Measurements from ENCODE around the gene CDADC1. TPM values are rescaled to one million over a fixed set of nuclear protein-coding genes. Genes with fewer than 3 reads are reported as not detected.

The CDADC1 gene
- total and polyA plus RNA-seq, 2 donors (not counting 1 experiment from before 2014, with no cell fraction given): 6.1 to 6.6 TPM

- no peak overlapping the region for H3K27ac ChIP-seq (ENCODE audit: insufficient read depth, low read length)
- H3K4me2 ChIP-seq (ENCODE audit: extremely low read depth, insufficient read depth, low read length): no peak overlapping the region
- H3K9me3 ChIP-seq (ENCODE audit: control insufficient read depth, insufficient read depth, low read depth, low read length): no peaks in the 10 kb centered on the region
Measured at GRCh38 chr13:49319551-49319950, 71.8 kb downstream of the CDADC1 start.

DNA sequence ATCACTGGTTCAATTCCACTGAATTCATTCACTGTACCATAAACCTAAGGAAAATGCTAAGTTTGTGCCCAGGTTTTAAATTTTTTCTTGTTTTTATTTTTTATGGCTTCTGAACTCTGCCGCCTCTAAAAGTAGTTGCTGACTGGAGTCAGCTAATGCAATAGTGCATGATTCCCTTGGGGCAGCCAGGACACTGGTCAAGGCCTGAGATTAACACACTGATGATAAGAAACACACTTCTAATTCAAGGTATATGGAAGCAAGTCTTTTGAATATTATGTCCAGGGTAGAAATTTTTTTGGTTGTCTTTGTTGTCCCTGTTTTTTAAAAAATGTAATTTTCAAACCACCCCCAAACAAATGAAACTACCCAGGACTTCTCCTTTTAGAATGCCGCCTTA lies 72.2 kb downstream of the CDADC1 start:
- Histone ChIP-seq H3K27ac (ENCODE audit: insufficient read depth, low read length) (no peak overlapping the region), H3K27me3 (ENCODE audit: control insufficient read depth, insufficient read depth, low read length) (no peaks in the 10 kb centered on the region), H3K36me3 (ENCODE audit: control insufficient read depth, insufficient read depth, low read length) (no peaks in the 10 kb centered on the region), H4K20me1 (ENCODE audit: control insufficient read depth, extremely low read depth, insufficient read depth, low read length) (no peaks in the 10 kb centered on the region), H3K9ac (ENCODE audit: insufficient read depth, low read length) (no peak overlapping the region), H3K9me3 (ENCODE audit: control insufficient read depth, insufficient read depth, low read depth, low read length) (no peaks in the 10 kb centered on the region), H2AFZ (ENCODE audit: low read length) (no peak overlapping the region), H3K4me1 (ENCODE audit: control insufficient read depth, extremely low read depth, insufficient read depth, low read length) (no peaks in the 10 kb centered on the region), H3K79me2 (ENCODE audit: control insufficient read depth, insufficient read depth, low read length) (no peaks in the 10 kb centered on the region), H3K4me3 (replicated peaks in 1 of 4; ENCODE audit: control extremely low read depth in 1 of 4, insufficient read depth in 1 of 4, low read depth in 3 of 4, low read length in 4 of 4) (no peak overlapping the region), H3K4me2 (ENCODE audit: extremely low read depth, insufficient read depth, low read length) (no peak overlapping the region)
- TF ChIP-seq, protein P1, sequence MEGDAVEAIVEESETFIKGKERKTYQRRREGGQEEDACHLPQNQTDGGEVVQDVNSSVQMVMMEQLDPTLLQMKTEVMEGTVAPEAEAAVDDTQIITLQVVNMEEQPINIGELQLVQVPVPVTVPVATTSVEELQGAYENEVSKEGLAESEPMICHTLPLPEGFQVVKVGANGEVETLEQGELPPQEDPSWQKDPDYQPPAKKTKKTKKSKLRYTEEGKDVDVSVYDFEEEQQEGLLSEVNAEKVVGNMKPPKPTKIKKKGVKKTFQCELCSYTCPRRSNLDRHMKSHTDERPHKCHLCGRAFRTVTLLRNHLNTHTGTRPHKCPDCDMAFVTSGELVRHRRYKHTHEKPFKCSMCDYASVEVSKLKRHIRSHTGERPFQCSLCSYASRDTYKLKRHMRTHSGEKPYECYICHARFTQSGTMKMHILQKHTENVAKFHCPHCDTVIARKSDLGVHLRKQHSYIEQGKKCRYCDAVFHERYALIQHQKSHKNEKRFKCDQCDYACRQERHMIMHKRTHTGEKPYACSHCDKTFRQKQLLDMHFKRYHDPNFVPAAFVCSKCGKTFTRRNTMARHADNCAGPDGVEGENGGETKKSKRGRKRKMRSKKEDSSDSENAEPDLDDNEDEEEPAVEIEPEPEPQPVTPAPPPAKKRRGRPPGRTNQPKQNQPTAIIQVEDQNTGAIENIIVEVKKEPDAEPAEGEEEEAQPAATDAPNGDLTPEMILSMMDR (conservative IDR thresholded peaks at IDR 0.05 in 1 of 2, IDR thresholded peaks at IDR 0.05 in 1 of 2; ENCODE audit: low read depth in 1 of 2, low read length in 2 of 2): no peak
- TF ChIP-seq EZH2 (IDR thresholded peaks at IDR 0.05; ENCODE audit: low read length, missing control alignments): no peak
- no peak for DNase-seq (ENCODE audit: low read depth in 2 of 2)

More at GRCh38 chr13:49319551-49319950, 71.8 kb downstream of the CDADC1 start:
- Histone ChIP-seq H3K79me2 (ENCODE audit: control insufficient read depth, insufficient read depth, low read length) (no peaks in the 10 kb centered on the region), H3K36me3 (ENCODE audit: control insufficient read depth, insufficient read depth, low read length) (no peaks in the 10 kb centered on the region), H2AFZ (ENCODE audit: low read length) (no peak overlapping the region), H3K4me1 (ENCODE audit: control insufficient read depth, extremely low read depth, insufficient read depth, low read length) (peaks cover 3% of the 10 kb centered on the region), H4K20me1 (ENCODE audit: control insufficient read depth, extremely low read depth, insufficient read depth, low read length) (no peaks in the 10 kb centered on the region), H3K9ac (ENCODE audit: insufficient read depth, low read length) (no peak overlapping the region), H3K27me3 (ENCODE audit: control insufficient read depth, insufficient read depth, low read length) (no peaks in the 10 kb centered on the region), H3K4me3 (replicated peaks in 1 of 4; ENCODE audit: control extremely low read depth in 1 of 4, insufficient read depth in 1 of 4, low read depth in 3 of 4, low read length in 4 of 4) (no peak overlapping the region)
- peak; percentile 35 to 68 for DNase-seq (ENCODE audit: low read depth in 2 of 2)
- no peak for TF ChIP-seq EZH2 (IDR thresholded peaks at IDR 0.05; ENCODE audit: low read length, missing control alignments)

GRCh38 chr13:49320975-49321374 lies 73.2 kb downstream of the CDADC1 start:
- H3K4me1 ChIP-seq (ENCODE audit: control insufficient read depth, extremely low read depth, insufficient read depth, low read length): no peaks in the 10 kb centered on the region

More at GRCh38 chr13:49320975-49321374, 73.2 kb downstream of the CDADC1 start:
- H2AFZ ChIP-seq (ENCODE audit: low read length): no peak overlapping the region
- no peak overlapping the region for H3K9ac ChIP-seq (ENCODE audit: insufficient read depth, low read length)
- no peaks in the 10 kb centered on the region for H3K27me3 ChIP-seq (ENCODE audit: control insufficient read depth, insufficient read depth, low read length)
- H3K36me3 ChIP-seq (ENCODE audit: control insufficient read depth, insufficient read depth, low read length): no peaks in the 10 kb centered on the region
- H3K27ac ChIP-seq (ENCODE audit: insufficient read depth, low read length): no peak overlapping the region
- TF ChIP-seq, protein P1 (conservative IDR thresholded peaks at IDR 0.05 in 1 of 2, IDR thresholded peaks at IDR 0.05 in 1 of 2; ENCODE audit: low read depth in 1 of 2, low read length in 2 of 2): no peak
- TF ChIP-seq EZH2 (IDR thresholded peaks at IDR 0.05; ENCODE audit: low read length, missing control alignments): no peak
- no peaks in the 10 kb centered on the region for H4K20me1 ChIP-seq (ENCODE audit: control insufficient read depth, extremely low read depth, insufficient read depth, low read length)
- no peak overlapping the region for H3K4me3 ChIP-seq (replicated peaks in 1 of 4; ENCODE audit: control extremely low read depth in 1 of 4, insufficient read depth in 1 of 4, low read depth in 3 of 4, low read length in 4 of 4)
- H3K4me2 ChIP-seq (ENCODE audit: extremely low read depth, insufficient read depth, low read length): no peak overlapping the region
- DNase-seq (ENCODE audit: low read depth in 2 of 2): peak in 1 of 2 donors; percentile 29
- H3K79me2 ChIP-seq (ENCODE audit: control insufficient read depth, insufficient read depth, low read length): no peaks in the 10 kb centered on the region
- no peaks in the 10 kb centered on the region for H3K9me3 ChIP-seq (ENCODE audit: control insufficient read depth, insufficient read depth, low read depth, low read length)
